Activated CD8-positive, alpha-beta memory T cell treated with anti-CD3 and anti-CD28 coated beads, Interleukin-2, amount 50 U/mL, for 24 hours (primary cell): ENCODE data around the gene ALDOB.
"Not testable (repeated sequence)": the region's sequence is repeated elsewhere in the genome, so short reads cannot be mapped to it uniquely, and the experiment has no call there.

ENCODE experiments used
- DNase-seq: peaks from one replicate; pipeline ENCODE4 v3.0.0-alpha.2; 2020; ENCODE audit errors: extremely low read depth

The ALDOB gene

DNA sequence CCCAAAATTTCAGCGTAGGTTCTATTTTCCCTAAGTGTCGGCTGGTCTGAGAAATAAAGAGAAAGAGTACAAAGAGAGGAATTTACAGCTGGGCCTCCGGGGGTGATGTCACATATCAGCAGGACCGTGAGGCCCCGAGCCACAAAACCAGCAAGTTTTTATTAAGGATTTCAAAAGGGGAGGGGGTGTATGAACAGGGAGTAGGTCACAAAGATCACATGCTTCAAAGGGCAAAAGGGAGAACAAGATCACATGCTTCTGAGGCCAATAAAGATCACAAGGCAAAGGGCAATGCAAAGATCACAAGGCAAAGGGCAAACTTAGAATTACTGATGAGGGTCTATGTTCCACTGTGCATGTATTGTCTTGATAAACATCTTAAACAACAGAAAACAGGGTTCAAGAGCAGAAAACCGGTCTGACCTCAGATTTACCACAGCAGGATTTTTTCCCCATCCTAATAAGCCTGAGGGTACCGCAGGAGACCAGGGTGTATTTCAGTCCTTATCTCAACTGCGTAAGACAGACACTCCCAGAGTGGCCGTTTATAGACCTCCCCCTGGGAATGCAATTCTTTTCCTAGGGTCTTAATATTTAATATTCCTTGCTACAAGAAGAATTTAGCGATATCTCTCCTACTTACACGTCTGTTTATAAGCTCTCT, 50.6 kb downstream of the ALDOB start, which contains the start of gene BAAT:
Gene BAAT (minus strand): TSS at position 134 of the 664 bp plus-strand sequence. CDS start 13,602 bp downstream, outside the sequence.
- DNase-seq, result not testable (repeated sequence)

DNA sequence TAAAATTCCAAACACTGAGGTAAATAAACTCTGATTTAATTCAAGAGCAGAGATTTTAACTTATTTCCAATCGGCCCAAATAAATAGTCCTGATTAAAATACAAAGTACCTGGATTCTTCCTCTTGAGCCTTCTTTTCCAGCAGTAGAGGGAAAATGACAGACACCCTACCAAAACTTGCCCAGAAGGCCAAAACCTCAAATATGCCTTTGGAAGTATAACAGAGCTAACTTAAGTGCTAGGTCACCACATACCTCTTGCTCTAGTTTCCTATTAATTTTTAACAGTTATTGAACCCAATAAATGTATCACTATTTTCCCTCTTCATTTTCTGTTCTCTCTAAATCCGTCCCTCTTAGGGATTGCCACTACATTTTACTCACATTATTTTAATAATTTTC, 52.2 kb downstream of the ALDOB start:
- DNase-seq, result no peak

DNA sequence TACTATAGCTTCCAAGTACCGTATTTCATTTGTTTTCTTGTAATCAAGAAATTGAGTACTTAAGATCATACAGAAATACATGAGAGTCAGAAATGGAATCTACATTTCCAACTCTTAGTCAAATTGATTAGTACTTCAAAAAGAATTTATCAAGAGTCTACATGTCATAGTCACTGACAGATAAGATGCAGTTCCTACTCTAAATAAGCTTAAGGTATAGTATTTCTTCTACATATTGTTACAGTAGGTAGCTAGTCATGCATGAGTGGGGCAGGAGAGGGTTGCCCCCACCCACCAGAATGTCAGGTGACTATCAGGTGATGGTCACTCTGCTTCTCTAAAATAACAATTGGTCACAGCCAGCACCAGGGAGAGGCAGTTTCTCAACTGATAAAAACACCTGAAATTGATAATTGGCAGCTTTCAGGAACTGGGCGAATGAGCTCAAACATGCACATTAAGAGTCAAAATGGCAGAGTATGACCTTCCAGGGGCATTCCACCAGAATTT, 53.7 kb downstream of the ALDOB start:
- no peak for DNase-seq

DNA sequence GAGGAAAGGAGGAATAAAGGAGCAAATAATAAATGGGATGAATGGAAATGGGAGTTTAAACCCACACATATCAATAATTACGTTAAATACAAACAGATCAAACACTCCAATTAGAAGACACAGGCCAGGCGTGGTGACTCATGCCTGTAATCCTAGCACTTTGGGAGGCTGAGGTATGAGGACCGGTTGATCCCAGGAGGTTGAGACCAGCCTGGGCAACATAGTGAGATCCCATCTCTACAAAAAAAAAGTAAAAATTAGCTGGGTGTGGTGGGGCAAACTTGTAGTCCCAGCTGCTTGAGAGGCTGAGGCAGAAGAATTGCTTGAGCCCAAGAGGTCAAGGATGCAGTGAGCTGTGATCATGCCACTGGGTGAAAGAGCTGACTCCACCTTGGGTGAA, 54.5 kb downstream of the ALDOB start:
- DNase-seq, result no peak

DNA sequence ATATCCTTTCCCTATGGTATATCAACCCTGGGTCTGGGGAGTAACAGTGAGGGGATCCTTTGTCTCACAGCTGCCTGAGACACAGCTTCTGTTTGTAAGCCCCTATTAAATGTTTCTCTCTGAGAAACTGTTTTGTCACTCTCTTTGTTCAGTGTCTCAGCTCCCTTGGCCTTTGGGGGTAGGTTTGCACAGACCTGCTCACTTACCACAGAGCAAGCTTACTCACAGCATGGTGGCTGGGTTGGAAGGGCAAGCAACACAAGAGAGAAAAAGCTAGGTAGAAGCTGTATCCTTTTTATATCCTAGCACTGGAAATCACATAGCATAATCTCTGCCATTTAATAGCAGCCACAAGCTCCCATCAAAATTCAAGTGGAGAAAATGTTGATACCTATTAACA, 55.3 kb downstream of the ALDOB start:
- DNase-seq, result no peak

DNA sequence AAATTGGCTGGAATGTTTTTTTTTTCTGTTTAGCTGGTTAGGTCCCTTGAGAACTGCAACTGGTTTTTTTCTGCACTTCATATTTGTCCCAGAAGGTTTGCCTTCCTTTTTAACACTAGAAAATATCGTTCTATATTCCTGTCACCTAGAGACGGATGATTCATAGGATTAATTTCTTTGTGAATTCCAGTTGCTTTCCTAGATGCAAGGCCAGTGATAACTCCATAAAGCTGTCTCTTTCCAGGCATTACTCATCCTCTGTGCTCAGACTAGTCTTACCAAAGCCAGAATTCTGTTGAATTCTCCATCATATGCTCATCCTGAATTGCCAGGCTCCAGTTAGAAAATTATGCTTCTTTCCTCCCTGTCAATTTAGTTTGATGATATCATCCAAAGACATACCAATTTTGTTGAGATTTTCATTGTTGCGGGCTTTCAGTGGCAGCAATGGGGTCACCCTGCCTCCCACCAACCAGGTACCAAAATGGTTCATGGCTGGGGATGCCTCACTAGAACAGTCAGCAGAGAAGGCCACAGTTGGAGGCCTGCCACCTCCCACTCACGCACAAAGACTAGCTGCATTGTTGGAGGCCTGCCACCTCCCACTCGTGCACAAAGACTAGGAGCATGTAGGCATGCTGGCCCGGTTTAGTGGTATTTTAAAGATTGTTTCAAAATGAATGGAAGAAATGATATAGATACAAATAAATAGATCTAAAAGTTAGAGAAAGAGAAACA, 59.3 kb downstream of the ALDOB start:
- no peak for DNase-seq

DNA sequence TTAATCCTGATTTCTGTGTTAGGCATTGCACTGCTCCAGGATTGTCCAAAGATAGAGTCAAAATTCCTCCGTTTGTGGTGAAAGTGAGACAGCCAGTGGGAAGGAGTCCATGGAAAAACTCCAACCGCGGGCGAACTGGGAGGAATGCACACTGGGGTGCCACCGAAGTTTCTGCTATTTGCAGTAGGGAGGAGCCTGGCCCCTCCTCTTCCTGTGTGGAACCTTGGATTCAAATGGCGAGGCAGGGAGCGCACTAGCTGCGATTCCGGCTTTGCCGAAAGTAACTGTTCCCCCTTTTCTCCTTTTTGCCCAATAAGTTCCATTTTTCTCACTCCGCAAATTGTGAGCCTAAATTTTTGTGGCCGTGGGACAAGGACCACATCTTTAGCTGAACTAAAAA, 60.0 kb downstream of the ALDOB start:
- DNase-seq, result no peak

DNA sequence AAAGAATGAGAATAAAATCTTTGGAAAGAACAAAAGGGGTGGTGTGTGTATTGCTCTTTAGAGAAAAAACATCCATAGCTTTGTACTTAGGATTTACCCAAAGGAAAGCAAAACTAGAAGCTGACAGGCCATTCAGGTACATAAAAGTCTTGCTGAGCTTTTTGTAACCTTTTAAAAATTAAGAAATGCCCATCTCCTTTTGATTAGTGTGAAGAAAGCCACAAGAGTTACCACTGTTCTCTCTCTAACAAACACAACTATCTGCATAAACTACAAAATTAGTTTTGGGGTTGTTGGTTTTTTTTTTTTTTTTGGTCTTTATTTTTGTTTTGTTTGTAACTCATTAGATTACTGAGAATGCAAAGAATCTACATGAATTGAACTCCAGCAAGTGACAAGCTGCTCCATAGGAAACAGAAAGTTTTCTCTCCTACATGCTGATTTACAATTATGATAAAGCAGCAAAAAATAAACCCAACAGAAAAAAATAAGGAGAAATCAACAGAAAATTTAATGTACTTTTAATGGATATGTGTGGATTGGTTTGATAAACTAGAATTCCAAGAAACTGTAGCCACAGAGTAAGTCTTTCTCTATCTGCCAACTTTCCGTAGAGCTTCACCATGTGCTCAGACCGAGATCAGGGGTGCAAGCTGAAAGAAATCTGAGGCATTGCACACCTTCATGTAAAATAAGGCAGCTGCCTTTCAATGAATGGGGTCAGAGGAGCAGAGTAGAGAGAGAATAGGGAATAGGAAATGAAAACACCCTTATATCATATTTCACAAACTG, 63.1 kb downstream of the ALDOB start:
- no peak for DNase-seq

DNA sequence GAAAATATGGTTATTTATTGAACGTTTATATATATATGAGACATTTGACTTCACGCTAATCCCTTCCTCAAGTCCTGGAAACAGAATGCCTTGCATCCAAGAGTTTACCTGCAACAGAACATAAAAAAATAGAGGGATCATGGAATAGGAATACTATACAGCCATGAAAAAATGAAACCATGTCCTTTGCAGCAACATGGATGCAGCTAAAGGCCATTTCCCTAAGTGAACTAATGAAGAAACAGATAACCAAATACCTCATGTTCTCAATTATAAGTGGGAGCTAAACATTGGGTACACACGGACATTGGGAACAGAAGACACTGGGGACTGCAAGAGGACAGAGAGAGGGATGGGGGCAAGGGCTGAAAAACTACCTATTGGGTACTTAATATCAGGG, 63.8 kb downstream of the ALDOB start:
- DNase-seq, result no peak
